GM13976 (cell line): ENCODE data around the gene ORMDL2.
A peak's percentile ranks its signal among the peaks of the same experiment; 100 is the strongest.

Experiments
- DNase-seq: peaks from one replicate; pipeline ENCODE4 v3.0.0; 2012; ENCODE audit warnings: low spot score
- CTCF ChIP-seq: IDR thresholded peaks from 2 replicates; pipeline ENCODE4 v1.5.1; 2012; ENCODE audit warnings: borderline replicate concordance, mild to moderate bottlenecking; ENCODE audit not compliant: insufficient read depth; ENCODE audit errors: extremely low read depth, missing control alignments, control extremely low read depth
- in situ Hi-C: fragments of 300-500 bp; cut with MboI; formaldehyde crosslinking; loops from one replicate; pipeline ENCODE4 v1.12.0; 2022; ENCODE audit warnings: low sequenced_read_pairs, mixed read lengths, inconsistent platforms; ENCODE audit not compliant: unreplicated experiment

The ORMDL2 gene

GRCh38 chr12:55822228-55822627 is 4.4 kb downstream of the ORMDL2 start:
- in situ Hi-C loops, result no loop called here
- DNase-seq, result no peak

GRCh38 chr12:55823419-55823818 is 5.6 kb downstream of the ORMDL2 start:
- in situ Hi-C loops, result no loop called here
- DNase-seq, result no peak
- no peak for TF ChIP-seq CTCF

More at GRCh38 chr12:55822228-55822627, 4.4 kb downstream of the ORMDL2 start:
- TF ChIP-seq CTCF, result no peak

- in situ Hi-C loops, result no loop called here
- no peak for TF ChIP-seq CTCF
- no peak for DNase-seq
These were observed 6.9 kb downstream of the ORMDL2 start for GRCh38 chr12:55824726-55825125.

- in situ Hi-C loops, result no loop called here
- no peak for TF ChIP-seq CTCF
- DNase-seq, result no peak
These were observed 10.0 kb downstream of the ORMDL2 start for GRCh38 chr12:55827806-55828205.

- no peak for TF ChIP-seq CTCF
- DNase-seq, result no peak
- in situ Hi-C loops, result no loop called here
These were observed 10.5 kb downstream of the ORMDL2 start for GRCh38 chr12:55828357-55828756.

- peak; percentile 12 for TF ChIP-seq CTCF
- peak; percentile 67 for DNase-seq
- in situ Hi-C loops, result no loop called here
These were observed 12.2 kb downstream of the ORMDL2 start for GRCh38 chr12:55829967-55830600.
